GM19395 (cell line): ENCODE results near the gene ADGRD1.
"Not testable (repeated sequence)": the region's sequence is repeated elsewhere in the genome, so short reads cannot be mapped to it uniquely, and the experiment has no call there.

ENCODE experiments used
- ATAC-seq: cut with Tn5 transposase; IDR thresholded peaks from one replicate; pipeline ENCODE4 v1.9.1; 2021; ENCODE audit warnings: mild to moderate bottlenecking, moderate library complexity; ENCODE audit not compliant: unreplicated experiment

ADGRD1 gene

GRCh38 chr12:131067981-131068851 is 114.5 kb downstream of the ADGRD1 start:
- no peak for ATAC-seq

- not testable (repeated sequence) for ATAC-seq
Observed at GRCh38 chr12:131068926-131069720, 115.4 kb downstream of the ADGRD1 start.

GRCh38 chr12:131070136-131070535 is 116.4 kb downstream of the ADGRD1 start:
- ATAC-seq, result not testable (repeated sequence)

- ATAC-seq, result not testable (repeated sequence)
Observed at GRCh38 chr12:131070668-131071067, 117.0 kb downstream of the ADGRD1 start.

- not testable (repeated sequence) for ATAC-seq
Observed at GRCh38 chr12:131071234-131071820, 117.6 kb downstream of the ADGRD1 start.

- ATAC-seq, result not testable (repeated sequence)
Observed at GRCh38 chr12:131071950-131072349, 118.2 kb downstream of the ADGRD1 start.

- no peak for ATAC-seq
Observed at GRCh38 chr12:131072451-131073230, 118.9 kb downstream of the ADGRD1 start.

GRCh38 chr12:131074221-131075083 is 120.7 kb downstream of the ADGRD1 start:
- no peak for ATAC-seq

GRCh38 chr12:131075194-131075593 is 121.5 kb downstream of the ADGRD1 start:
- no peak for ATAC-seq

GRCh38 chr12:131075611-131076010 is 121.9 kb downstream of the ADGRD1 start:
- ATAC-seq, result no peak

GRCh38 chr12:131076296-131076695 is 122.6 kb downstream of the ADGRD1 start:
- no peak for ATAC-seq

GRCh38 chr12:131076791-131077747 is 123.4 kb downstream of the ADGRD1 start:
- no peak for ATAC-seq

GRCh38 chr12:131077931-131078391 is 124.3 kb downstream of the ADGRD1 start:
- no peak for ATAC-seq

- no peak for ATAC-seq
Observed at GRCh38 chr12:131082290-131083194, 128.8 kb downstream of the ADGRD1 start.

GRCh38 chr12:131084341-131085011 is 130.8 kb downstream of the ADGRD1 start:
- no peak for ATAC-seq

GRCh38 chr12:131085125-131085815 is 131.6 kb downstream of the ADGRD1 start:
- no peak for ATAC-seq
